Progenitor cell of endocrine pancreas (in vitro differentiated cells): ENCODE results near the gene HDX. TPM values are rescaled to one million over a fixed set of nuclear protein-coding genes. Genes with fewer than 3 reads are reported as not detected.

ENCODE experiments used
- DNase-seq: peaks from one replicate; pipeline ENCODE4 v3.0.0; 2021; ENCODE audit warnings: low spot score; ENCODE audit not compliant: unreplicated experiment
- H3K27ac Mint-ChIP-seq: 2 replicates; pipeline ENCODE4 v1.8.0; 2021; ENCODE audit warnings: mild to moderate bottlenecking, moderate library complexity, mixed read lengths
- H3K27me3 Mint-ChIP-seq: 2 replicates; pipeline ENCODE4 v1.8.0; 2021; ENCODE audit warnings: mixed read lengths
- H3K36me3 Mint-ChIP-seq: 2 replicates; pipeline ENCODE4 v1.8.0; 2022; ENCODE audit warnings: mixed read lengths; ENCODE audit not compliant: insufficient read depth
- H3K4me1 Mint-ChIP-seq: 2 replicates; pipeline ENCODE4 v1.8.0; 2021; ENCODE audit warnings: low read depth, mixed read lengths
- H3K4me3 Mint-ChIP-seq: 2 replicates; pipeline ENCODE4 v1.8.0; 2021; ENCODE audit warnings: low read depth, mild to moderate bottlenecking, moderate library complexity, mixed read lengths
- H3K9me3 Mint-ChIP-seq: 2 replicates; pipeline ENCODE4 v1.8.0; 2021; ENCODE audit warnings: low read depth, mixed read lengths
- CTCF ChIP-seq: fragments of 200-600 bp; sonication (generic); IDR thresholded peaks from one replicate; pipeline ENCODE4 v1.5.0; 2021; ENCODE audit warnings: antibody characterized with exemption, mild to moderate bottlenecking; ENCODE audit not compliant: unreplicated experiment
- total RNA-seq: library from RNA; stranded (reverse); gene quantifications from 2 replicates; pipeline ENCODE4 v1.2.1, GENCODE V29; 2021

The HDX gene
- total RNA-seq, 1 donor from 2014 or later = 10.3 TPM

- Mint-ChIP-seq H3K9me3 (peaks cover 7% of the 10 kb centered on the region), H3K27ac (no peak overlapping the region), H3K27me3 (no peaks in the 10 kb centered on the region), H3K4me3 (no peak overlapping the region), H3K36me3 (no peaks in the 10 kb centered on the region), H3K4me1 (peaks cover 4% of the 10 kb centered on the region)
- TF ChIP-seq CTCF = peak; percentile 53
- DNase-seq = no peak
These were observed 162.5 kb downstream of the HDX start for GRCh38 chrX:84339507-84340364.

DNA sequence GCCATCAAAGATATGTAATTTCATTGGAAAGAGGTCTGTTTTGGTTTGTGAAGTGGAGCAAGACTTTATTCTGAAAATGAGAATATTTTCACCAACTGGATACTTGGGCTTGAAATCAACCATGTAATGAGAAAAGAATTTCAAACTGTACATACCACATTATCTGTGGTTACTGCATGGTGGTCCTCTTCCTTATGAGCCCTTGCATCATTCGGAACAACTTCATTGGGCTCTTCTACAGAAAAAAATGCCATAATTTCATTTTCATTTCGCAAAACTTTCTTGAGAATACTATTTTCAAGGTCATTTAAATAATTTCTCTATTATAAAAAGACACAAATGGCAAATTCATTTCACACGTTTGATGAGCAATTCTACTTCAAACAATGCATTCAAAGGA is 165.6 kb downstream of the HDX start:
- TF ChIP-seq CTCF = no peak
- no peak overlapping the region for H3K27ac Mint-ChIP-seq
- DNase-seq = no peak
- H3K4me1 Mint-ChIP-seq = peaks cover 4% of the 10 kb centered on the region
- H3K4me3 Mint-ChIP-seq = no peak overlapping the region
- peaks cover 10% of the 10 kb centered on the region for H3K9me3 Mint-ChIP-seq
- no peaks in the 10 kb centered on the region for H3K27me3 Mint-ChIP-seq
- no peaks in the 10 kb centered on the region for H3K36me3 Mint-ChIP-seq

DNA sequence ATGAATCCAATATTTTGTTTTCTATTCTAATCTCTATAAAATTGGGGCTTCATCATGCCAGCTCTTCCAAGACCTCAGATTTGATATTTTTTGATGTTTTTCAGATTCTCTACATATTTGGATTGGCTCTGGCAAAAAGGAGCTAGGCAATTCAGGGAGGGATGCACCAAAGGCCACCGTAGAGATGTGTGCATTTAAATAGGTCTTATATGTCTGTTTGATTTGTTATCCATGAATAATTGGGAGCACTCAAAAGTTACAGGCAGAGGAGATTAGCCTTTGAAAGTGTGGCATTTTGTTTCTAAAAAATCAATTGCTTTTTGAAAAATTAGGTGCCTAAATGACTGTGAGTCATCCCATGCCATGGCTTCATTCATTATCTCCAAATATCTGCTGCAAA is 167.1 kb downstream of the HDX start:
- TF ChIP-seq CTCF = no peak
- Mint-ChIP-seq H3K27me3 (no peaks in the 10 kb centered on the region), H3K36me3 (no peaks in the 10 kb centered on the region), H3K9me3 (peaks cover 10% of the 10 kb centered on the region), H3K27ac (no peak overlapping the region), H3K4me3 (no peak overlapping the region), H3K4me1 (peaks cover 4% of the 10 kb centered on the region)
- DNase-seq = no peak

DNA sequence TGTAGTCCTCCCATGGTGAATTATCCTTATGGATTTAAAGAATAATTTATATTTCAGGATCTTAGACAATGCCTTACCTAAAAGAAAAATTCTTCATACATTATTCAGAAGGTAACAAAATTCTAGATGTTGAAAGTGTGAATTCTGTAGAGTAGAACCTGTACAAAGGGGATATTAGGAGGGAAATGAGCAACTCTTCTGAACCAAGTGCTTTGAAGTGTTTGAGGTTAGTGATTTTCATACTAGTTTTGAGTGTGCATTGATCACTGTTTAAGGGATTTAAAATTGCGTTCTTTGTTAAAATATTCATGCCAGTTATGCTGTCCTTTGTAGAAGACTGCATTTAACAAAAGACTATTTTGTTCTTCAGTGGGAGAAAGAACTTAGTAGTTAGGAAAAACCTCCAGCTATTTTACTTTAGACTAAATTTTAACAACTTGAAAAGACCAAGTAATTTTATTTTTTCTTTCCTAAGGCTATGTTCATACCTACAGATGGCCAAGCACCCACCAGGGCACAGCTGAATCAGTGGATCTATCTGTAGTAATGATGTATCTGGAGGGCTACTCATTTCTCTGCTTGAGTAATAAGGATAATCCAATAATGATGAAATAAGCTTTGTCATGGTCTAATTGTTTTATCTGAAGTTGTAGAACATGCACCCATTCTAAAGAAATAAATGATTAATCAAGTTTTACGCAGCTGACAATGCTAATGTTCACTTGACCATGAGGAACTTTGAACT is 180.0 kb downstream of the HDX start:
- H3K27ac Mint-ChIP-seq = no peak overlapping the region
- H3K9me3 Mint-ChIP-seq = peaks cover 7% of the 10 kb centered on the region
- H3K4me1 Mint-ChIP-seq = peaks cover 3% of the 10 kb centered on the region
- H3K4me3 Mint-ChIP-seq = no peak overlapping the region
- H3K27me3 Mint-ChIP-seq = no peaks in the 10 kb centered on the region
- no peaks in the 10 kb centered on the region for H3K36me3 Mint-ChIP-seq
- no peak for TF ChIP-seq CTCF
- no peak for DNase-seq

- H3K4me1 Mint-ChIP-seq = peaks cover 3% of the 10 kb centered on the region
- DNase-seq = no peak
- no peak for TF ChIP-seq CTCF
- no peak overlapping the region for H3K4me3 Mint-ChIP-seq
- no peaks in the 10 kb centered on the region for H3K27me3 Mint-ChIP-seq
- H3K36me3 Mint-ChIP-seq = peaks cover 5% of the 10 kb centered on the region
- peaks cover 9% of the 10 kb centered on the region for H3K9me3 Mint-ChIP-seq
- H3K27ac Mint-ChIP-seq = no peak overlapping the region
These were observed 181.6 kb downstream of the HDX start for GRCh38 chrX:84320614-84321013.
